ENCODE results near the gene OLFM1.

Gene OLFM1

GRCh38 chr9:135090081-135090480 lies 2.6 kb downstream of the OLFM1 start:
- no peak for DNase-seq (ENCODE audit: low read depth)

- DNase-seq (ENCODE audit: low read depth) = peak; percentile 13
Measured at GRCh38 chr9:135090547-135090946, 3.1 kb downstream of the OLFM1 start.

GRCh38 chr9:135091545-135091944 lies 4.1 kb downstream of the OLFM1 start:
- no peak for DNase-seq (ENCODE audit: low read depth)

DNA sequence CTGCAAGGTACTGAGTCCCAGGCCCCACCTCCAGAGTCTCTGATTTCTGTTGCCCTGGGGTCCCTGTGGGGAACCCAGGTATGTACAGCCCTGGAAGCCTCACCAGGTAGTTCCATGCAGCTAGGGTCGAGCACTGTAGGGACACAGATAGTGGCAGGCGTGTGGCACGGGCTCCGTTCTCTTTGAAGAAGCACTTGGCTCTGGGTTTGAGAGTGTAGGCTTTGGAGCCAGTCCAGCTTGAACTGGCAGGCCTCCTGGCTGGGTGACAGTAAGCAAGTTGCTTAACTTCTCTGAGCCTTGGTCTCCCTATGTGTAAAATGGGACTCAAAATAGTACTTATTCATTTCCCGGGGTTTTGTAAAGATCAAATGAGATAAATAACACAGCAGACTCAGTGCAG lies 5.6 kb downstream of the OLFM1 start:
- no peak for DNase-seq (ENCODE audit: low read depth)

DNA sequence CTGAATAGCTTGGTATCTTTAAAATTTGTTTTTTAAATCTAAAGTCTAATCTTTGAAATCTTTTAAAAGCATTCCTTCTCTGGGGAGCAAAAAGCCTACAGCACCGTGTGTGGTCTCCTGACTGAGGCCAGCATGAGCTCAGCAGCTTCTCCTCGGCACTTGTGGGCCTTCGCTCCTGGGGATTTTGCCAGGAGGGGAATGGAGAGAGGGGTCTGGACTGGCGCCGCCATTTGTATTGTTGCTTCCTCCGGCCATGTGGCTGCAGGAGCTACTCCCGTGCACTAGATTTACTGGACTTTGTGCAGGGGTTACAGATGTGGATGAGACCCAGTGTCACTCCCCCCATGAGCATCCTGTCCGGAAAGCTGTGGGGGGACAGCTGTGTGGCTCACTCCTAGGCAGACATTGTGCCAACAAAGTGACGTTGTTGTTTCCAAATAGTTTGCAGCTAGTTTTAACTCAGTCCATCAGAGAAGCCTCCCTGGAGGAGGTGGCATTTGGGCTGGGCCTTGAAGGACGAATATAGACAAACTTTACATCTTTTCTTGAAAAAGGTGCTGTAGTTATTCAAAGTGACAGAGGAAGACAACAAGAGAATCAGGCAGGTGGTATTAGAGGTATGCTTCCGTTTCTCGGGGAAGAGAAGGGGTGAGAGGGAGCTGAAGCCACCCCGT lies 6.6 kb downstream of the OLFM1 start:
- no peak for DNase-seq (ENCODE audit: low read depth)

GRCh38 chr9:135095470-135096407 lies 8.3 kb downstream of the OLFM1 start:
- no peak for DNase-seq (ENCODE audit: low read depth)

DNA sequence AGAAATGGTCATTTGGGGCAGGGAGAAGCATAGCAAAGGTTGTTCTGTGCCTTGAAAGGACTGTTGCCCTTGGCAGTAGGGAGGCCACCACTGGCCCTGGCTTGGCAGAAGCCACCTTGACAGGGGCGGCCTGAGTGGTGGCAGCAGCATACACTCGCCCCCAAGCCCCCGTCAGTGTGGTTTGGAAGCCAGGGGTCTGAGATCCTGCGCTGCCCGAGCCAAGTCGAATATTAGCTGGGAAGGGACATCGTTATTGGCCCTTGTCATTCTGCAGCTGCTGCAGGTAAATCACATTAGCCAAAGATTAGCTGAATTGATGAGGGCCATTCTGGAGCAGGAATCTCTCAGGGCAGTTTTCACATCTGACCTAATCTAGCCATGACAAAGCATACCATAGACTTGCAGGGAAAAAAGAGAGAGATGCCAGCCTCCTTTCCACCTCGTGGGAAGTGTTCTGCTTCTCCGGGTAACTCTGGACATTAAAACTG lies 9.0 kb downstream of the OLFM1 start:
- no peak for DNase-seq (ENCODE audit: low read depth)

DNA sequence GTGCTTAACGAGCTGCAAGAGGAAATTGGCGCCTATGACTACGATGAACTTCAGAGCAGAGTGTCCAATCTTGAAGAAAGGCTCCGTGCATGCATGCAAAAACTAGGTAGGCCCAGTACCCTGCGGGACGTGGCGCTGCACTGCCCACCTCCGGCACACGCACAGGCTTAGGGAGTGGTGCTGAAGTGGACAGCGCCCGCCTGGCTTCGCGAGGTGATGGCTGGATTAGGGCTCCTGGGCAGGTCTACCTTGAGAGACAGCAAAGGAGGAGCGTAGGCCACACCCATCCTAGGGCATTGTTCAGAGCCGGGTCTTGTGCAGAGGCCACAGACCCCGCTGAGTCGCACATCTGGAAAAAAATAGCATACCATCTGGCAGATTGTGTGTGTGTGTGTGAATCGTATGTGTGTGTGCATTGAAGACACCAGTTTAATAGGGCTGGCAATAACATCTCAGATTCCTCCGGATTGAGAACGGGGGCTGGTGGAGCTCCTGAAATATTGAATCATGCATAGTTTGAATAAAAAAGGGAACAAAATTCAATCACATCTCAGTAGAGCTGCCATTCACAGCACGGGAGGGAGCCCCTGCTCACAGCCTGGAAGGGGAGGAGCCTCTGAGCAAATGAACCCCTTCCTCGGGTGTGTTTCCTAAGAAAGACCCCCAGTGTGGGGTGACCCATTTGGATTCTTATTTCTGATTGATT lies 11.1 kb downstream of the OLFM1 start:
- DNase-seq (ENCODE audit: low read depth) = peak; percentile 4

DNA sequence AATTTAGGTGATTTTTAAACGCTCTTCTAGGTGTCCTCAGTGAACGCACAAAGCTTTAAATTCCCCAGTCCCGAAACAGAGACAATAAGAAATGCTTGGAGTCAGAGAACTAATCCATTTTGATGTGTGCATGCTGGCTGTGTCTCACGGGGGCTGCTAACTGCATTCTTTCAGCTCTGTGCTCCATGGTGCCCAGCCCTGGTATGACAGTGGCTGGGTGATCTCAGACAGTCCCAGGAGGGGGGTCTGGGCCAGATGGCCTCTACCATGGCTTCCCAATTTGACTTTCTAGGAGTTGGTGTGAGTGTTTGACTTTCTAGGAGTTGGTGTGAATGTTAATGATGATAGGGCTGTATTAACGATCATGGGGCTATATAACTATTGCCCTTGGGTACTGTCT lies 12.1 kb downstream of the OLFM1 start:
- DNase-seq (ENCODE audit: low read depth) = no peak

GRCh38 chr9:135100241-135100681 lies 12.8 kb downstream of the OLFM1 start:
- DNase-seq (ENCODE audit: low read depth) = no peak

GRCh38 chr9:135100725-135101410 lies 13.4 kb downstream of the OLFM1 start:
- DNase-seq (ENCODE audit: low read depth) = no peak

GRCh38 chr9:135101486-135101885 lies 14.0 kb downstream of the OLFM1 start:
- DNase-seq (ENCODE audit: low read depth) = no peak

DNA sequence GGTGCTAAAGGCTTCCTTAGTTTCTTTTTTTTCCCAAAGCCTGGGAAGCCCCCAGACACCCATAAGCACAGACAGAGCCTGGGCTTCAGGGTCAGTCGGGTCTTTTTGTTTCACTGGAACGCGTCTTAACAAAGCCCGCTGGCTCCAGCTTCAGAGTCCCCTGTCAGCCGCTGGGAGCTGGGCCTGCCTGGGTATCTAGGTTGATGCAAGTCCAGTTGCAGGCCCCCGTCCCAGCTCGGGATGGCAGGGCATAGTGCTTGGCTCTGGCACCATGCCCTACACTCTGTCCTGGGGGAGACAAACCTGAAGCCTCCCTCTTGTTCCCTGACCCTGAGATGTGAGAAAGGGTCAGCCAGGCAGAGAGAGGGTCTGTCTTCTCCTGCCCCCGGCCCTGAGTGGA lies 14.5 kb downstream of the OLFM1 start:
- DNase-seq (ENCODE audit: low read depth) = no peak

GRCh38 chr9:135102331-135102730 lies 14.9 kb downstream of the OLFM1 start:
- no peak for DNase-seq (ENCODE audit: low read depth)

GRCh38 chr9:135103001-135103446 lies 15.6 kb downstream of the OLFM1 start:
- no peak for DNase-seq (ENCODE audit: low read depth)

DNA sequence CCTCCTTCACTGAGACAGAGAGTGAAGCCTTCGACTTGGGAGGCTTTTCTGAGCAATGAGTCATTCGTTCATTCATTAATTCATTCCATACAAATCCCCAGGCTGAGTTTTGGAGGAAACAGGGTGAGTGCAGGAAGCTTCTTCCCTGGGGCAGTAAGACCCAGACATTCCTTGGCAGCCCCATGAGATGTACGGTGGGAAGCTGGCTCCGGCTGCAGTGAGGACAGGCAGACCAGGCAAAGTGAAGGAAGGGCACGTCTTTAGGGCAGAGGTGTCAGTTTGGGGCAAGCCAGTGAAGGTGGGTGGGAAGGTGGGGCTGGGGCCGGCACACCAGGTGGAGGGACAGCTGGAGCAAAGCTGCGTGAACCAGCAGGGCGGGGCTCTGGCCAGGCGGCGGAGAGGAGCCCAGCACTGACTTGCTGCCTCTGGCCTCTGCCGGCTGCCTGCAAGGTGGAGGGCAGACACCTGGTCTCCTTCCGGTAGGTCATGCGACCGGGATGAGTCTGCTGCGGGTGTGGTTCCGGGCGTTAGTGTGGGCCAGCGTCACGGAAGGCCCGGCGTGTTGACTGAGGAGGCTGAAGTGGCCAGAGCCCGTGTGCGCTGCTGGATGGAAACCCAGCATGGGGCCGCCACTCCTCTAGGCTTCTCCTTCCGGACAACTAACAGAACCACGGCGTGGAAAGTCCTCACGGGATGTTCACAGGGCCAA lies 16.6 kb downstream of the OLFM1 start:
- DNase-seq (ENCODE audit: low read depth) = no peak

- DNase-seq (ENCODE audit: low read depth) = no peak
Measured at GRCh38 chr9:135104761-135105160, 17.3 kb downstream of the OLFM1 start.

DNA sequence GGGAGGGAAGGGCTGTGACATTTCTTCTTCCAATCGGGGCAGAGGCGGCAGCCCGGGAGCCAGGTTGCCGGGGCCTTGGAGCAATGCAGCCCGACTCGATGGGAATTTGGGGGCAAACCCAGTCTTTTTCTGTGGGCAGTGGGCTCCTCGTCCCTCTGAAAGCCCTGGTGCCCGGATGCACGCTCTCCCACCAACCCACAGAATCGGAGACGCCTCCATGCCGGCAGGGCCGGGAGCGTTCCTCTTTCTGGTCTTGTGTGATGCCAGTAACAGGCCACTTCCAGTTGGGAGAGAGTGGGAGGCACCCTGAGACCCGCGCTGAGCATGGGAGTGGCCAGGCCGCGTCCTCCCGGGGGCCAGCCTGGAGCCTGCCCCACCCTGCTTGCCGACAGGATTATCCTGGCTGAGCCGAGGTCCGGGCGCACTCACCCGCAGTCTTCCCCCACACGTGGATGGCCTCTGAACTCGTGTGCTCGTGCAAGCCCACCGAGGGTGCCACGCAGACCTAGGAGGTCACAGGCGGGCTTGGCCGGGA lies 17.8 kb downstream of the OLFM1 start:
- no peak for DNase-seq (ENCODE audit: low read depth)

- no peak for DNase-seq (ENCODE audit: low read depth)
Measured at GRCh38 chr9:135105938-135106491, 18.5 kb downstream of the OLFM1 start.

- no peak for DNase-seq (ENCODE audit: low read depth)
Measured at GRCh38 chr9:135106551-135107270, 19.2 kb downstream of the OLFM1 start.

Data from EH (cell line).